HT1080 (cell line): Measurements from ENCODE around the gene VARS1. TPM values are rescaled to one million over a fixed set of nuclear protein-coding genes. Genes with fewer than 3 reads are reported as not detected.
"Not testable (repeated sequence)": the region's sequence is repeated elsewhere in the genome, so short reads cannot be mapped to it uniquely, and the experiment has no call there.

Experiments used
- DNase-seq: peaks from one replicate; pipeline ENCODE4 v3.0.0-alpha.2; 2015; ENCODE audit warnings: low read depth
- total RNA-seq: library from RNA; depleted of rRNA; stranded (reverse); fragments of >200 nt; shearing (Covaris generic); gene quantifications from 2 replicates; pipeline ENCODE4 v1.2.3, GENCODE V29; 2014

The VARS1 gene
- total RNA-seq, 1 experiment from 2014 or later, result 76.4 TPM

GRCh38 chr6:31794866-31795615 is 511 bp downstream of the VARS1 start:
- DNase-seq, result peak; percentile 60

DNA sequence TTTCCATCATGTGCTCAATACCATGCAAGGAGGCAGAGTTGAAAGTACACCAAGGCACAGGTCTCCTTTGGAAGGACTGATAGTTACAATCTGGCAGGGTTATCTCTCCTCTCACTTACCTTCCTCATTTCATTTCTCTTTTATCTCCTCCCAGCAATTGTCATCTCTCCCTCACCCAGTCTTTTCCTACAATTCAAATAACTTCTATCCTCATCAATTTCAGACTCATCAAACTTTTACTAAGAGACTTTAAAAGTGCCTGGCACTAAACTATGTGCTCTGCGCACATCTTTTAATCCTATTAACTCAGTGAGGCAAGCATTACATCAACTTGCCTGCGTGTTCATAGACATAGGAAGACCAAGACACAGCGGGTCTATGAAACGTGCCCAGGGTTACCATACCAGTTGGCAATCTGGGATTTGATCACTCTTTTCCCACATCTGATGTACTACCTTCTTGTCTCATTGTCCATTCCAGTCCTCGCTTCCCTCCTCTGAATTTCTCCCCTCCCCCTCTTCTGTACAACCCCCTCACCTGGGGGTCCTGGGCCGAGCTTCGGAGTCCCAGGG is 1.2 kb downstream of the VARS1 start:
- no peak for DNase-seq

- not testable (repeated sequence) for DNase-seq
These were observed 1.7 kb downstream of the VARS1 start for GRCh38 chr6:31793927-31794245.

DNA sequence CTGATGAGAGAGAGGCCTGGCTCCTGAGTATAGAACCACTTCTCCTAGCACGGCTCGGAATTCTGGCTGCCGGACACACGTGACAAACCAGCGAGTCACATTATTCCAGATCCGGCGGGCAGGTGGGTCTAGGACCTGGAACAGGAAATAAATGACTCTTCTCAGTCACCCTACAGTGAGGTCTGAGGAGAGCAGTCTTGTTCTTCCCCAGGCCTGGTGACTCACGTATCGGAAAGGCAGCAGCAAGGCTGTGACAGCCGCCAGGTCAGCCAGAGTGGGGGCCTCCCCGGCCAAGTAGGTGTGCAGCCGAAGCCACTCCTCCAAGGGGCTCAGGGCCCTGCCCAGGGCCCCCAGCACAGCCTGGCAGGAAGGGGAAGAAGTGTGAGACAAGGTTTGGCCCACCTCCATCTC is 2.8 kb downstream of the VARS1 start:
- peak; percentile 91 for DNase-seq

GRCh38 chr6:31792090-31792374 is 3.5 kb downstream of the VARS1 start:
- no peak for DNase-seq

GRCh38 chr6:31791324-31792089 is 4.0 kb downstream of the VARS1 start:
- peak; percentile 55 for DNase-seq

- DNase-seq, result no peak
These were observed 10.1 kb downstream of the VARS1 start for GRCh38 chr6:31785475-31785874.

DNA sequence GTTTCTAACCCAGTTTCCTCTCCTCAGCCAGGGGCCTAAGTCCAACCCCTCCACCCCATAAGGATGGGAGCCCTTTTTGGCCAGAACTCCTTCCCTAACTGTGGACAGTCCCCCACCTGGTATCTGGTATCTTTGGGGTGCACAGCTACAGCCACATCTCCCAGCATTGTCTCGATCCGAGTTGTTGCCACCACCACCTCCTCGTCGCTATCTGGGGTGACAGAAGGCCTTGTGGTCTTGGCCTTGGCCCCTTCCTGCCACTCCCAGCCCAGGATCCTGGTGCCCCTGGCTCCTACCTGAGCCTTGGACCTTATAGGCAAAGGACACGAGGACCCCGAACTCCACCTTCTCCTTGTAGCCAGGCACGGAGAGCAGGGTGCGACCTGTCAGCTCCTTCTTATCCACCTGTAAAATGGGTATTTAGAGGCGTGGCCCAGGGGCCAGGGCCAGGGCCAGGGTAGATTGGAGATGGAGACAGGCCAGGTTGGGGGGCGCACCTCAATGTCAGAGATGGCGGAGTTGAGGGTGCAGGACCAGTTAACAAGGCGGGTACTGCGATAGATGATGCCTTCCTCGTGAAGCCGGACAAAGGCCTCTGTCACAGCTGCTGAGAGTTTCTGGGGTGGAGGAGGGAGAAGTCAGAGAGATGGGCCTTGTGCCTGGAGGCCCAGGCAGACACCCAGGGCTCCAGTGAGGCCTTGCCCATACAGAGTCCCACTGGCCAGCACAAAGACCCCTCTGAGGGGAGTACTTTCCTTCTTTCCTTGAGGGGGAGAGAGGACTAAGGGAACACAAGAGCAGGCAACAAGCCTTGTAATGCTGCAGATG is 11.2 kb downstream of the VARS1 start:
- no peak for DNase-seq

DNA sequence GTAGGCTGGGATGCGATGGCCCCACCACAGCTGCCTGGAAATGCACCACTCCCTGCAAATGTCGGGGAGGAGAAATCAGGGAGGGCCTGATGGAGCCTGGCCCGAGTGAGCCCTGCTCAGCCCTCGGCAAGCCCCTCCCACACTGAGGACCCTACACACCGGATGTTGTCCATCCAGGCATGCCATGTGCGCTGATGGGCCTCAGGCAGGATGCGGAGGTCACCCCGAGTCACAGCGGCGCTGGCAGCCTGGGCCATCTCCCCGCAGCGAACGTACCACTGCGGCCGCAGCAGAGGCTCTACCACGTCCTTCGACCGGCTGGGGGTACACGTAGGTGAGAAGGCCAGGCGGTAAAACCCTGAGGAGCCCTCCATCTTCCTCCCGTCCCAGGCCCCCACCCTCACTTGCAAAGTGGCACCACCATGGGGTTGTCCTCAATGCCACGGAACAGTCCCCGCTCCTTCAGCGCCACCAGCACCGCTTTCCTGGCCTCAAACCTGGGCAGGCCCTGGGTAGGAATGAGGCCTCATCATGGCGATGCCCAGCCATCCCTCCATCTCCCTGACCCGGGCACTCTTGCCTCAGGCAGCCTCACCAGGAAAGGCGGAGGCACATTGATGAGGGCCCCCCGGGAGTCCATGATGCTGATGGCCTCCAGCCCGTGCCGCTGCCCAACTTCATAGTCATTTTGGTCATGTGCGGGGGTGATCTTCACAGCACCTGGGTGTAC is 13.3 kb downstream of the VARS1 start:
- DNase-seq, result no peak

DNA sequence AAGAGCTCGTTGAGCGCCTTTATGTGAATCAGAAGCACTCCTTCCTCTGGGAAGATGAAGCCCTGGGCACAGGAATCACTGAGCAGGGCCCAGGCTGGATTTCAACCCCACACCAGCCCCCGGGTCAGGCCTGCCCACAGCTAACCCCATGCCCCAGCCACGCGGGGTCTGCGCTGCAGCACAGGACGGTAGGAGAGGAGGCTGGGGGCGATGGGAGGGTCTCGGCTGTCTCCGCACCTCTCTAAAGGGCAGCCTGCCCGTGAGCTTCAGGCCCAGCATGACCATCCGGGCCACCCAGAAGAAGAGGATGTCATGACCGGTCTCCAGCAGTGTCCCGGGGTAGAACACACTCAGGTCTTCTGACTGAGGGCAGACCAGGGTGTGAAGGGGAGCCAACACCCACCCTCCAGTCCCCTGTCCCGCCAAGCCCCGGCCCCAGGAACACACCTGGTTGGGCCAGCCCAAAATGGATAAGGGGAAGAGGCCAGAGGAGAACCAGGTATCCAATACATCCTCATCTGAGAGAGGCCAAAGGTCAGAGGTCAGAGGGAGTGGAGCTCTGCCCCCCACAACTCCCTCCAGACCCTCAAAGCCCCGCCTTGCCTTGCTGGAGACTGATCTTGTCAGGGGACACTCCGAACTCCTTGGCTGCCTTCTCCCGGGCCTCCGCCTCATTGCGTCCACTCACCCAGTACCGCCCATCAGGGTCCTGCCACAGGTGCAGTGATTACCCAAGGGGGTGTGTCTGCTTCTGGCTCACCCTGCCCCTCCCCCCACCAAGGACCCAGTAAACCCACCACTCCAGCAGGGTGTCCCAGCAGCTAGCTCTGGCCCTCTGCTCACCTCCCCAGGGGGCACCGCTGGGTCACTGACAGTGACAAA is 14.1 kb downstream of the VARS1 start:
- no peak for DNase-seq

DNA sequence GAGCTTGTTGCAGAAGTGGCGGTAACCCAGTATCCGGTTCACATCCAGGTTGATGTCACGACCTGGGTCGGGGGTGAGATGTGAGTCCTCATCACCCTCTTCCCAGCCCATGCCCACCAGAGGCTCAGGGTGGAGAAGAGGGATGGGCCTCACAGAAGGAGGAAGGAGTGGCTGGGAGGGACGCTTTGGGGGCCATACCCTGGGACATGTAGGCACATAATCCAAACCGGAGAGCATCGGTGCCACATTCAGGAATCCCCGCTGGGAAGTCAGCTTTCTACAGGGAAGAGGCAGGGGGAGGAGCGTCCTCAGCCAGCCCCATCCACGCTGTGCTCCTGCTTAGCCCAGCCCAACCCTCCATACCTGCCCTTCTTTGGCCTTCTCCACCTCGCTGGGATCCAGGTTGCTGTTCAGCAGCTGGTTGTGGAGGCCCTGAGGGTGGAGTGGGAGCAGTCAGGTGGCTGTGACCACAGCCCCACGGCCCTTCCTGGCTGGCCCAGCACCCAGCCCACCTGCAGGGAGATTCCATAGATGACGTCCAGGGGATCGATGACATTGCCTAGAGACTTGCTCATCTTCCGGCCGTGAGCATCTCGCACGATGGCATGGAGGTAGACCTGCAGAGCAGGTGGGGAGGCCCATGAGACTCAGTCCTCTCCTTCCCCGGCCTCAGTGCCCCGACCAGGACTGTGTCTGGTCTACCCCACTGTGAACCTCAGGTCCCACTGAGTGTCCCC is 14.9 kb downstream of the VARS1 start:
- no peak for DNase-seq

GRCh38 chr6:31779908-31780307 is 15.6 kb downstream of the VARS1 start:
- no peak for DNase-seq

- DNase-seq, result no peak
These were observed 16.3 kb downstream of the VARS1 start for GRCh38 chr6:31778999-31779885.

DNA sequence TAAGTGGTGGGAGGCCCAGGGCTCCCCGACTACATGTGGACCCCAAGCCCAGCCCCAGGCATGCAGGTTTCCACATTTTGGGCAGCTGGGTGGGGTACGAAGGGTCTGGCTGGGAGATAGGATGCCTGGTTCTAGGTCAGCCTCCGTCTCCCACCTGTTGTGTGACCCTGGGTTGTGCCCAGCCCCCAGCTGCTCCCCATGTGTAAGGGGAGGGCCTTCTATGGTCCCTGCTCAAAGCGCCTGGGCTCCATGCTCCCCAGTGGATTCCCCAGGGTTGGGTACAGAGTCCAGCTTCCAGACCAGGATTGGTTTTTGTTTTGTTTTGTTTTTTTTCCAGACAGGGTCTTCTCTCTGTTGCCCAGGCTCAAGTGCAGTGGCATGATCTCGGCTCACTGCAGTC is 17.4 kb downstream of the VARS1 start:
- DNase-seq, result no peak

DNA sequence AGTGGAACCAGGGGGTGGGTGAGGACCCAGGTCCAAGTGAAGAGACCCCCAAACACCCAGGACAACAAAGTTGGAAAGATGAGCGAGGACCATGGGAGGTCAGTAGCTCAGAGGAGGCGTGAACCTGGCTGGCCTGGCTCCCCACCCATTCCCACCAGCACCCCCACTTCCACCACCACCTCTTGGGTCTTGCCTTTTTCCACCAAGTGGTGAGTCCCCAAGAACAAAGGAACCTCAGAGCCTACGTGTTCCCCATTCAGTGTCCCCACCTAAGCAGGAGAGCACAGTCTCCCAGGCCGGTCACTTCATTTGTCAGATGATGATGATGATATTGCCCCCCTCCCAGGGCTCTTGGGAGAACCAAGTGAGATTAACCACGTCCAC is 17.9 kb downstream of the VARS1 start:
- no peak for DNase-seq

GRCh38 chr6:31776989-31777666 is 18.4 kb downstream of the VARS1 start, which contains the start of gene VWA7:
TSS of gene VWA7 (minus strand) at chr6:31777328. CDS start at chr6:31776779, 549 bp downstream.
- peak; percentile 87 for DNase-seq

- no peak for DNase-seq
These were observed 19.0 kb downstream of the VARS1 start for GRCh38 chr6:31776485-31776988.
